Hair follicle dermal papilla cell (primary cell): ENCODE results near the gene NUP54. TPM values are rescaled to one million over a fixed set of nuclear protein-coding genes. Genes with fewer than 3 reads are reported as not detected.

Experiments
- total RNA-seq: library from RNA; depleted of rRNA; stranded (reverse); fragments of >200 nt; gene quantifications from 2 replicates; pipeline ENCODE4 v1.2.3, GENCODE V29; 2012

Gene NUP54
- total RNA-seq, result 47.4 and 51.1 TPM in 2 replicates

GRCh38 chr4:76148142-76148865 is at the start of gene NUP54:
NUP54 (minus strand) TSS chr4:76148397; CDS start chr4:76148374, 23 bp downstream.

DNA sequence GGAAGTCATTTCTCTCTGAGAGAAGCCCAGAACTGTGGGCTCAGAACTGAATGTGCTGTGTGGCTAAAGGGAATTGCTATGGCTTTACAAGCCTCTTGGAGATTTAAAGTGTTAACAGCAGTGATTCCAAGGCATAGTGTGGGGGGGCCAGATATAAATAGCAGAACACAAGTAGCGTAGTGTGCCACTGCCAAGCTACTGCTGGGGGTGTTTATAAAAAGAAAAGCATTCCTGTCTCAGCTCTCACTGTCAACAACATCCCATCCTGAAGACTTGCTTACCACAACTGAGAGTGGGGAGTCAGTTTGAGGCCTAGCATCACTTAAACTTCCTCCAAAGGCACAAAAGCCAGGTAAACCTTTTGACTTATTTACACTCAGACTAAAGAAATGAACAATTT is 73.7 kb downstream of the NUP54 start, which contains the start of gene ART3:
TSS of gene ART3 (plus strand) at position 242 of the 400 bp plus-strand sequence. CDS start 1,181 bp downstream, outside the sequence.

Other genes starting within 250 kb of the NUP54 start
- gene PPEF2, start 245.9 kb downstream of the NUP54 start, total RNA-seq, result not detected in 2 replicates
- 36.3 and 46.9 TPM in 2 replicates for gene NAAA, start 207.4 kb downstream of the NUP54 start, total RNA-seq
- gene SDAD1, start 157.5 kb downstream of the NUP54 start, total RNA-seq, result 40.9 and 42.4 TPM in 2 replicates
- gene CXCL9, start 140.9 kb downstream of the NUP54 start, total RNA-seq, result not detected in 2 replicates
- 0.16 and 0.36 TPM in 2 replicates for gene CXCL10, start 124.9 kb downstream of the NUP54 start, total RNA-seq
- not detected in 2 replicates for gene CXCL11, start 112.3 kb downstream of the NUP54 start, total RNA-seq
- gene ART3, start 73.7 kb downstream of the NUP54 start, total RNA-seq, result not detected in 2 replicates
- gene SCARB2, start 65.4 kb upstream of the NUP54 start, total RNA-seq, result 165 and 172 TPM in 2 replicates
- gene FAM47E, start 103.3 kb upstream of the NUP54 start, total RNA-seq, result 0.36 and 0.97 TPM in 2 replicates
- gene STBD1, start 158.3 kb upstream of the NUP54 start, total RNA-seq, result 6.8 and 8.0 TPM in 2 replicates